ENCODE measurements around the gene FAM124A.
"Not testable (repeated sequence)": the region's sequence is repeated elsewhere in the genome, so short reads cannot be mapped to it uniquely, and the experiment has no call there.

FAM124A gene

DNA sequence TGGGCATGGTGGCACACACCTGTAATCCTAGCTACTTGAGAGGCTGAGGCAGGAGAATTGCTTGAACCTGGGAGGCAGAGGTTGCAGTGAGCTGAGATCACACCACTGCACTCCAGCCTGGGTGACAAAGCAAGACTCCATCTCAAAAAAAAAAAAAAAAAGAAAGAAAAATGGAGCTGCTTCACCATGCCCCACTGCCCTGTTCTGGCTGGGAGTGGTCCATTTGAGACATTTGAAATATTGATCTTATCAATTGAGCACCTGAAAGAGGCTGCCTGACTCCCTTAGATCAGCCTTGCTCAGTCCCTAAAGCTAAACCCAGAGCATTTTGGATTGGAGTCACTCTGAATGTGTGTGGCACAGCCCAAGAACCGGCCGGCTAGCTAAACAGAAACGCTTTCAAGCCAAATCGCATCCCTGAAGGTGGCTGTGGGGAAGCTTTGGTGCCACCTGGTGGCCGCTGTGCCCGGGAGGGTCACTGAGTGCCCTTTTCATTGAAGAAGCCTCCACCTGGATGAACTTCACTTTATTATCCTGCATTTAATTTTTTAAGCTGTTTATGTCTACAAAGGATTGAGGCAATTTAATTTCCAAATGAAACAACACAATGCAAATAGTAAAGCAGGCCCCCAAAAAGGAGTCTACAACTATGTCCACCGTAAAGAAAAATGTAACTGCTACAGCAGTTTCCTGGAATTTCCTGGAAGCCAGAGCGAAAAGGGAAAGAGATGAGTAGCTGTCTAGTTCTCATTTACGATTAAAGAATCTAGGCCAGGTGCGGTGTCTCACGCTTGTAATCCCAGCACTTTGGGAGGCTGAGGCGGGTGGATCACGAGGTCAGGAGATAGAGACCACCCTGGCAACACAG lies 64.2 kb downstream of the FAM124A start:
- no peaks in the 10 kb centered on the region for H3K36me3 ChIP-seq (replicated peaks; ENCODE audit: low read depth, low read length)
- H3K27me3 ChIP-seq (ENCODE audit: low read depth, low read length): no peaks in the 10 kb centered on the region
- H3K27ac ChIP-seq (ENCODE audit: low read length): no peak overlapping the region
- no peak overlapping the region for H3K9ac ChIP-seq (ENCODE audit: low read length)
- H3K4me3 ChIP-seq (ENCODE audit: low read length): no peak overlapping the region
- H3K4me1 ChIP-seq (ENCODE audit: low read length): no peaks in the 10 kb centered on the region
- H3K9me3 ChIP-seq (ENCODE audit: insufficient read depth, low read length): no peaks in the 10 kb centered on the region
- peak overlapping the region; percentile 79; the same call in 1 of the 2 replicates for H2AFZ ChIP-seq (ENCODE audit: low read depth, low read length)
- peak overlapping the region; percentile 66 for H3K4me2 ChIP-seq (ENCODE audit: low read length)
- no peaks in the 10 kb centered on the region for H3K79me2 ChIP-seq (ENCODE audit: low read length)
- H4K20me1 ChIP-seq (ENCODE audit: insufficient read depth, low read length): no peaks in the 10 kb centered on the region
- TF ChIP-seq EZH2phosphoT487 (IDR thresholded peaks at IDR 0.05; ENCODE audit: low read depth): no peak
- TF ChIP-seq, protein P1, sequence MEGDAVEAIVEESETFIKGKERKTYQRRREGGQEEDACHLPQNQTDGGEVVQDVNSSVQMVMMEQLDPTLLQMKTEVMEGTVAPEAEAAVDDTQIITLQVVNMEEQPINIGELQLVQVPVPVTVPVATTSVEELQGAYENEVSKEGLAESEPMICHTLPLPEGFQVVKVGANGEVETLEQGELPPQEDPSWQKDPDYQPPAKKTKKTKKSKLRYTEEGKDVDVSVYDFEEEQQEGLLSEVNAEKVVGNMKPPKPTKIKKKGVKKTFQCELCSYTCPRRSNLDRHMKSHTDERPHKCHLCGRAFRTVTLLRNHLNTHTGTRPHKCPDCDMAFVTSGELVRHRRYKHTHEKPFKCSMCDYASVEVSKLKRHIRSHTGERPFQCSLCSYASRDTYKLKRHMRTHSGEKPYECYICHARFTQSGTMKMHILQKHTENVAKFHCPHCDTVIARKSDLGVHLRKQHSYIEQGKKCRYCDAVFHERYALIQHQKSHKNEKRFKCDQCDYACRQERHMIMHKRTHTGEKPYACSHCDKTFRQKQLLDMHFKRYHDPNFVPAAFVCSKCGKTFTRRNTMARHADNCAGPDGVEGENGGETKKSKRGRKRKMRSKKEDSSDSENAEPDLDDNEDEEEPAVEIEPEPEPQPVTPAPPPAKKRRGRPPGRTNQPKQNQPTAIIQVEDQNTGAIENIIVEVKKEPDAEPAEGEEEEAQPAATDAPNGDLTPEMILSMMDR (IDR thresholded peaks at IDR 0.05; ENCODE audit: low read depth, low read length): peak; percentile 99

DNA sequence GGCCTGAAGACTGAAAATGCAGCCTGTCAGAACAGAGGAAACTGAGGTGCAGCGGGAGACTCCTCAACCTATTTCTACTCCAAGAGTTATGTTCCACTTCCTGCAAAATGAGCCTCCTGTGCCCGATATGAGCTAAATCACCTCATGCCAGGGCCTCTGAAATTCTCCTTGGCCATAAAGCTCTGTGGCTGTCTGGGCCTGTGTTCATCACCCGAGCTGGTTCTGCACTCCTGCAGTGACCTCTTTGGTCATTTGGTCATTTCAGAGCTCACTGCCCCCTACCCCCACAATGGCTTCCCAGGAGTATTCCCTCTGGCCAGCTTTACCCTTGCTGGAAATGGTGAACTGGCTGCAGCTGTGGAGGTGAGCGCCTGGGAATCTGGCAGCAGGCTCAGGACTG lies 65.6 kb downstream of the FAM124A start:
- Histone ChIP-seq H3K36me3 (replicated peaks; ENCODE audit: low read depth, low read length) (no peaks in the 10 kb centered on the region), H3K27ac (ENCODE audit: low read length) (no peak overlapping the region), H2AFZ (ENCODE audit: low read depth, low read length) (no peak overlapping the region), H3K79me2 (ENCODE audit: low read length) (no peaks in the 10 kb centered on the region), H3K4me1 (ENCODE audit: low read length) (no peaks in the 10 kb centered on the region), H3K4me2 (ENCODE audit: low read length) (no peak overlapping the region), H3K9ac (ENCODE audit: low read length) (no peak overlapping the region), H3K27me3 (ENCODE audit: low read depth, low read length) (no peaks in the 10 kb centered on the region), H3K9me3 (ENCODE audit: insufficient read depth, low read length) (no peaks in the 10 kb centered on the region), H4K20me1 (ENCODE audit: insufficient read depth, low read length) (no peaks in the 10 kb centered on the region), H3K4me3 (ENCODE audit: low read length) (no peak overlapping the region)
- TF ChIP-seq EZH2phosphoT487 (IDR thresholded peaks at IDR 0.05; ENCODE audit: low read depth): no peak
- TF ChIP-seq, protein P1 (IDR thresholded peaks at IDR 0.05; ENCODE audit: low read depth, low read length): no peak

DNA sequence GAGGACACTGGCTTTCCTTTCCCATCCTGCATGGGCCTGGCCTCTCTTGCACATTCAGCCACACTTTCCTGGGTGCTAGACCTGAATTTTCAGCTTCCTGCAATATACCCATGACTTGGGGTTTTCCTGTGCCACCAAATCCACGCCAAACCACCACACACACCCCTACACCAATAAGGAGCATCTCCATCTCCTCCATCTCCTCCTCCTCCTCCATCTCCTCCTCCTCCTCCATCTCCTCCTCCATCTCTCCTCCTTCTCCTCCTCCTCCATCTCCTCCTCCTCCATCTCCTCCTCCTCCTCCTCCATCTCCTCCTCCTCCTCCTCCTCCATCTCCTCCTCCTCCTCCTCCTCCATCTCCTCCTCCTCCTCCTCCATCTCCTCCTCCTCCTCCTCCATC lies 66.1 kb downstream of the FAM124A start:
- not testable (repeated sequence) for H3K4me3 ChIP-seq (ENCODE audit: low read length); H3K9ac ChIP-seq (ENCODE audit: low read length); H3K4me1 ChIP-seq (ENCODE audit: low read length); H3K4me2 ChIP-seq (ENCODE audit: low read length); H3K9me3 ChIP-seq (ENCODE audit: insufficient read depth, low read length); H2AFZ ChIP-seq (ENCODE audit: low read depth, low read length); H3K27me3 ChIP-seq (ENCODE audit: low read depth, low read length); H3K36me3 ChIP-seq (replicated peaks; ENCODE audit: low read depth, low read length); H3K27ac ChIP-seq (ENCODE audit: low read length); H4K20me1 ChIP-seq (ENCODE audit: insufficient read depth, low read length); H3K79me2 ChIP-seq (ENCODE audit: low read length)

DNA sequence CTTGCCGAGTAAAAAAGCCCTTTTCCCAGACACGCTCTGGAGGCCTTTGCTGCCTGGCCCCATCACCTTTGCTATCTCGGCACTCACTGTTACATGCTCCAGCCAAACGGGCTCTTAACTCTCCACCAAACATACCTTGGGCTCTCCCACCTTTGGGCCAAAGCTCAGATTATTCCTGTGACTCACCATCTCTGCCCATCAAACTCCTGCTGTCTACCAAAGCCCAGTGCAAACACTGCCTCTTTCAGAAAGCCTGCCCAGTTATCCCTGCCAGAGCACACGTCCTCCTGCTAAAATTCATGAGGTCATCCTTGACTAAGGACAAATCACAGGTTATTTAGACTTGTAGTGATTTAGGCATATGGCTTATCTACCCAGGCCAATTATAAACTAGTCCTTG lies 69.1 kb downstream of the FAM124A start:
- H3K27me3 ChIP-seq (ENCODE audit: low read depth, low read length): no peaks in the 10 kb centered on the region
- H3K79me2 ChIP-seq (ENCODE audit: low read length): no peaks in the 10 kb centered on the region
- no peak overlapping the region for H3K4me2 ChIP-seq (ENCODE audit: low read length)
- H4K20me1 ChIP-seq (ENCODE audit: insufficient read depth, low read length): no peaks in the 10 kb centered on the region
- no peaks in the 10 kb centered on the region for H3K9me3 ChIP-seq (ENCODE audit: insufficient read depth, low read length)
- no peaks in the 10 kb centered on the region for H3K4me1 ChIP-seq (ENCODE audit: low read length)
- no peaks in the 10 kb centered on the region for H3K36me3 ChIP-seq (replicated peaks; ENCODE audit: low read depth, low read length)
- no peak overlapping the region for H3K9ac ChIP-seq (ENCODE audit: low read length)
- no peak for TF ChIP-seq EZH2phosphoT487 (IDR thresholded peaks at IDR 0.05; ENCODE audit: low read depth)
- TF ChIP-seq, protein P1 (IDR thresholded peaks at IDR 0.05; ENCODE audit: low read depth, low read length): no peak
- no peak overlapping the region for H3K27ac ChIP-seq (ENCODE audit: low read length)
- no peak overlapping the region for H3K4me3 ChIP-seq (ENCODE audit: low read length)
- H2AFZ ChIP-seq (ENCODE audit: low read depth, low read length): no peak overlapping the region

Data from OCI-LY3 (cell line).